Activated CD4-positive, alpha-beta T cell treated with anti-CD3 and anti-CD28 coated beads, Interleukin-2, amount 50 U/mL, for 16 hours (primary cell): ENCODE measurements around the gene TARBP1.
"Not testable (repeated sequence)": the region's sequence is repeated elsewhere in the genome, so short reads cannot be mapped to it uniquely, and the experiment has no call there.

Experiments used
- DNase-seq: peaks from one replicate; pipeline ENCODE4 v3.0.0-alpha.2; 2020

The TARBP1 gene

DNA sequence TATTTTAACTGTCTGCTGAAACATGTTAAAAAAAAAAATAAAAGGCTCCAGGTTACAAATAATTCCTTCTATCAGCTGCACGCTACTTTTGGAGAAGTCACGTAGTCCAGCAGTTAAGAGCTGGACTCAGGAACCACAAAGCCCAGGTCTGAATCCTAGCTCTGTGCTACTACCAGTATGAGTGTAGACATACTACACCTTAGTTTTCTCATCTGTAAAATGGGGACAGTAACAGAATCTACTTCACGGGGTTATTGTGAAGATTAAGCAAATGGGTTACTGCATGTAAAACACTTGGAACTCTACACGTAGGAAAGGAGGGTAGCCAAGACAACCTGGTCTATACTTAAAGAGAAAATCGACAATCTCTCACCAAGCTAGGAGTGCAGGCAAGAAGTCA is 48.3 kb downstream of the TARBP1 start:
- DNase-seq = no peak

DNA sequence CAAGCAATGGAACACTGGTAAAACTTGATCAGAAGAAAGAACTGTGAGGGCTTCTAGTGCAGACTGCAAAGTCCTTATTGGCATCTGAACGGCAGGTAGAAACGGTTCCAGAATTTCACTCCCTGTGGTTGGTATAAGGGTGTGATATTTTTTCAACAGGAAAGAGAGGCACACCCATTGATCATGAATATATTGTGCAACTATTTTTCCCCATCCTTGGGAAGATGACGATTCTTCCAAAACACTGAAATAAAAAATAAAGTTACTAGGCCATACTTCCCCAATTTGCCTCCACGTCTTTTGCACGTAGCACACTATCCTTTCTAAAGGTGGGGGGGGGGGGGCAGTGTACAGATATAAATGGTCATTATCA is 49.6 kb downstream of the TARBP1 start:
- no peak for DNase-seq

DNA sequence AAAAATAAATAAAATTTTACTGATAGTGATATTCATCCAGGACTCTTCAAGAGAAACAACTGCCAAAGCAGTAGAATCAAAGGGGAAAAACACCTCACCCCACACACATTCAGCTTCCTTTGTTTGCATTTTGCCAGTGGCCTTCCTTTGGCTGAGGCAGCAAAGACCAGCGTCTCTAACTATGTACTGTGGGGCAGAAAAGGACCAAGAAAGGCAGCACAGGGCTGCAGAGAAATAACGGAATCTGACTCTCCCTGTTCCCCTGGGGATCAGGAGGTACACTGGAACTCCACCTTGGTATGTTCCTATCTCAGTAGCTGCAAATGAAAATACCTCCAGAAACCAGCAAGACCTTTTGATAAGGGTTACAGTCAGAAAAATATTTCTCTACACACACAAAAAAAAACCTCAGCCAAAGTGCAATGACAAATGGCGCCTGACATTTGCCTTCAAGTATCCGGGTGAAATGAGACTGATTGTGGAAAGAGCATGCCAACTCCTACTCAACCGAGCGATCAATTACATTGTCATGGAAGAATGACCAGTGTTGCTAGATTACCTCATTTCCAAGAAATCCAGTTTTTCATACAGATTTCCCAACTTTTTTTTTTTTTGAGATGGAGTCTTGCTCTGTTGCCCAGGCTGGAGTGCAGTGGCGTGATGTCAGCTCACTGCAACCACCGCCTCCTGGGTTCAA is 50.9 kb downstream of the TARBP1 start:
- no peak for DNase-seq

DNA sequence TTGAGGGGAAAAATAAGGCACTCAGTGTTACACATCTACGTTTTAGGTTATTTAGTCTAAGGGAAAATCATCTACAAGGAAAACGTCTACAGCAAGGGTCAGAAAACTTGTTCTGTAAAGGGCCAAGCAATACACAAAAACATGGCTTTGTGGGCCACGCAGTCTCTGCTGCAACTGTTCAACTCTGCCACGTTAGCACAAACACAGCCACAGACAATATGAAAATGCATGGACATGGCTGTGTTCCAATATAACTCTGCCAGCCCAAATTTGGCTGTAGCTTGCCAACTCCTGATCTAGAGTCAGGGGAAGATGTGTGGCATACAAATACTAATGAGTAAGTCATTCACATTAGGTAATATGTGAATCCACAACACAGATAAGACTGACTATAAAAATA is 65.0 kb downstream of the TARBP1 start:
- DNase-seq = no peak

DNA sequence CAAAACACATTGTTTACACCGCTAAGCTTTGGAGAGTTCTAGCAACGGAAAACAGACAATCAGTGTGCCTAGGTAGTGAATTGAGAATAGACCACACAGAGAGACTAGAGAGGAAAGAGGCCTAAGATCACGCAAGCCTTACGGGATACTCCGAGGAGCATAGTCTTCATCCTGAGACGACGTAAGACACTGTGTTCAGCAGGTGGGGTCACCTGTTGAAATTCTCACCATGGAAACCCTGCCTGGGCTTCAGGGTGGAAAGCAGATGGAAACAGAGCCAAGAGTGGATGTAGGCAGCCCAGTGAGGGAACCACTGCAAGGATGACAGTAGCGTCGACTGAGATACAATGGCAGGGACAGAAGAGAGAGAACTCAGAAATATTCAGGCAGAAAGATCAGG is 65.5 kb downstream of the TARBP1 start:
- no peak for DNase-seq

DNA sequence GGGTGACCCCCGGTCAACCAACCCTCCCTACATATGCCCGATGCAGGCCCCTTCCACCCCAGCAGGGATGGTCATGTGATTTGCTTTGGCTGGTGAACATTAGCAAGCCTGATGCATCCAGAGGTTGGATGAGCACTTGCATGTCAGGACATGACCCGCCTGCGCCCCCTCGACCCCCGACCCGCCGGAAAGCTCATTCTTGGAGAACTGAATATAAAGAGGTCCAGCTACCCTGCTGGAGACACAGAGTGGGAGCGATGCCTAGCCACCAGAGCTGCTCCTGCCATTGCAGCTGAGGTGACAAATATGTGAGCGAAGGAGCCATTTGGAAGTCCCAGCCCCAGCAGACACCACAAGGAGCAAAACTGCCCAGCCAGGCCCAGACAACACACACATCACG is 66.1 kb downstream of the TARBP1 start:
- no peak for DNase-seq

DNA sequence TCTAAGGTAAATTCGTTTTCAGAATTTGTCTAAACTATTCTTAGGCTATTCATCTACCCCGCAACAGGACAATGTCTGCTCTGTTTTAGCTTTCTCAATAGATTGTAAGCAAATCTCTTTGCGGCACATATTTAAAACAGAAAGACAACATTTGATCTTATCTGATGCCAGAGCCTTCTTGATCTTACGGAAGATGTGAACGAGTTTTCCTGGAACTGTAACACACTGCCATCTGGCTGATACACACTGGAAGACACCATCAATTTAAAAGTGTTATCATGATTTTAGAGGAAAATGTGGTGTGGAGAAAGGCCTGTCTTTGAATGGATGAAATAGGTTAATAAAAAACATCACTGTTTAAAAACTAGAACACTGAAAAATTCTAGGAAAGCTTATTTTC is 69.7 kb downstream of the TARBP1 start:
- DNase-seq = peak; percentile 60

DNA sequence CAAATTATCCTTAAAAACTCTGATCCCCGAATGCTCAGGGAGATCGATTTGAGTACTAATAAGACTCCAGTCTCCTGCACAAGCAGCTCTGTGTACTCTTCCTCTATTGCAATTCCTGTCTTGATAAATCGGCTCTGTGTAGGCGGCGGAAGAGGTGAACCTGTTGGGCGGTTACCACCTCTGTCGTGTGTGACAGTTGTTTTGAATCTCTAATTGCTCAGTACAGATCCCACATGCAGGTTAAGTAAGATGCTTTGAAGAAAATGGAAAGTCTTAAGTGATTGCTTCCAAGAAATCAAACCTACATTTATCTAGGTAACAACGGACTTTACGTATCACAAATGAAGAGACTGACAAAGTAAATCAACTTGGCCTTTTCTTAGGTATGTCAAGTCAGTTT is 70.2 kb downstream of the TARBP1 start:
- peak; percentile 68 for DNase-seq

DNA sequence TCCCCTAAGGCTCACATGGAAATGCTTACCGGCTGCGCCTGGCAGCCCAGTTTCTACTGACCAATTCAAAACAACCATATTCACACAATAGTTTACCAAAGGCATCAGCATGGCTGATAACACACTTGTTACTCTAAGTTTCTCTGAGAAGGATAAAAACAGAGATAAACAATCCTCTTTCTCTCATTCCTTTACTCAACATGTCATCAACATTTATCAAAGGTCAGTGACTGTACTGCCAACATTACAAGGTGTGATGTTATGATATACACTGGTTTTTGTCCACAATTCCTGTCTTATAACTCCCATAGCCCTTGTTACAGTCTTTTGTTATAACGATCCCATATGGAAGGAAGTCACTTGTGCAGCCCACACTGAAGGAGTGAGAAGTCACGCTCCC is 72.1 kb downstream of the TARBP1 start:
- DNase-seq = no peak

DNA sequence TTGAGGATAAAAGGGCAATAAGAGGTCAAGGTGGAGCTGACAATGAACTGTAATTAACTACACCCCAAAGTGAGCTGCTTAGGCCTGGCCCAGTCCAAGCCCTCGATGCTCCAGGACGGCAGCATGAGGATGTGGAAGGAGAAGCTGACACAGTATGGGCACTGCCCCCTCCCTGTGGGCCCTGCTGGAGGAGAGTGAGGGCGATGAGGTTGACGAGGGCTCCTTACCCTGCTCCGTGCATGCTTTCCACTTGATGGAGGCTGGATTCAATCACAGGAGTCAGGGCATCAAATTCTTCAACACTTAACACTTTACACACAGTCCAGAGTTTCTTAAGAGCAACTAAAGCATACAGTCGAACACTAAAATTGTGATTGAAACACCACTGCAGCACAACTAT is 73.3 kb downstream of the TARBP1 start:
- no peak for DNase-seq

DNA sequence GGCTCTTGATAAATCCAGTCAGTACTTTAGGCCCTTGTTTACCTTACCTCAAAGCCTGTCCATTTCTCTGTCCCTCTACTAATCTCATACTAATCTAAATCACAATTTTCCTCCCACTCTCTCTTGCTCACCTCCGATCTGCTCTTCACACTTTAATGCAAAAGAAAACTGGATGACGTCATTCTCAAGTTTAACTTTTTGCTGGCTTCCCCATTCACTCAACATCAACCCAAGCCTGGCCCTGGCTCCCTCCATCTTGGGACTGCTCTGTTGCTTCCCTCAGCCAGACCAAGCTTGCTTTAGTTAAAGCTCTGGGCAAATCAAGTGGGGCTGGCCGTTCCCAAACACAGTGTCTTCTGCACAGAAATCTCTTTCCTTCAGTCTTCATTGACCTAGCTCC is 76.0 kb downstream of the TARBP1 start:
- DNase-seq = no peak

DNA sequence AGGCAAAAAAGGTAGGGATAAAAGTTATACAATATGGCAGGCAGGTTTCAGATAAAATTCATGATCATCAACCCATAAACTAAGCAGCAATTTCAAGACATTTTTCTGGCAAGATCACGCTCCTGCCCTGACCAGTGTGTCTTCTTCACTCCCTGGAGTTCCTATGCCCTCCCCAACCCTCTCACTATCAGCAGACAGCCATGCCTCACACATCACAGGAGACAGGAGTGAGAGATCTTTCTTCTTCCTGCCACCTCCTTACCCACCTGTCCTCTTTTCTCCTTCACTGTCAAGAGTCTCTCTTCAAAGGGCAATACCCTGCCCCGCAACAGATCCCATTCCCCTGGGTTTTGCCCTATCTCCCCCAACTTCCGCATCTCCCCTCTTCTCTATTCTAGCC is 77.3 kb downstream of the TARBP1 start:
- DNase-seq = no peak

DNA sequence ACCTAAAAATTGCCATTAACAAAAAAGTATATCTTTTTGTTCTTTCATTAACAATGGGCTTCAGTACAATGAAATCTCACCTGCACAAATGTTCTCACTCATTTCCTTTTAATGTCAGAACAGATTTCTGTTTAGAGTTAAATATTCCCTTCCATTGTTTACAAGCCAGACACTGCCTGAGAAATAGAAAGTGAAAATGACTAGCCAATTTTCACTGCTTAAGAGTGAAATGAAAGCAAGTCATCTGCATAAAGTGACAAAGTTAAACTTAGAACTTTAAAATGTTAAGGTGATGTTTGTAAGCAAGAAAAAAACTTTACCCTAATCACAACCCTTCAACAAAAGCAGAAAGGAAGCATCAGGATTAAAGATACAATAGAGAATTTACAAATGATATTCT is 78.2 kb downstream of the TARBP1 start:
- peak; percentile 50 for DNase-seq

DNA sequence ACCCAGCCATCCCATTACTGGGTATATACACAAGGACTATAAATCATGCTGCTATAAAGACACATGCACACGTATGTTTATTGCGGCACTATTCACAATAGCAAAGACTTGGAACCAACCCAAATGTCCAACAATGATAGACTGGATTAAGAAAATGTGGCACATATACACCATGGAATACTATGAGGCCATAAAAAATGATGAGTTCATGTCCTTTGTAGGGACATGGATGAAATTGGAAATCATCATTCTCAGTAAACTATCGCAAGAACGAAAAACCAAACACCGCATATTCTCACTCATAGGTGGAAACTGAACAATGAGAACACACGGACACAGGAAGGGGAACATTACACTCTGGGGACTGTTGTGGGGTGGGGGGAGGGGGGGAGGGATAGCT is 79.5 kb downstream of the TARBP1 start:
- not testable (repeated sequence) for DNase-seq

DNA sequence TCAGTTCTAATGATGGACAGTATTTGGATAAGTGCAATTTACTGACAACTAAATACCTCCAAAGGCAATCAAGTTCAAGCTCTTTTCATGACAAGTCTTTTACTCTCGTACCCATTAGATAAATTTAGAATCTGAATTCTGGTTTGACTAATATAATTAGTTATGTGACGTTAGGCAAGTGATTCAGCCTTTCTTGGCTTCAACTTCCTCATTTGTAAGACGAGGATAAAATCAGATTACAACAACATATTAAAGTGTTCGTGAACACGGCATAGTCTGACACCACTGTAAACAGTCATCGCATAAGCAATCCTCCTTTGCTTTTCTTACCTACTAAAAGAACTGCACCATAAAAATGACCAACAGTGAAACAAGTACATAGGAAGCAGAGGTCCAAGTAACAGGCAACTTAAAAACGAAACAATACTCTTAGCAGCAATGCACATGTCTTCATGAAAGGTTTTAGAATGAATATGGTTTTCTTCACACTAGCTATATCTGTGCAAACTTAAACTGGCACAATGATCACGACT is 80.1 kb downstream of the TARBP1 start:
- peak; percentile 56 for DNase-seq

DNA sequence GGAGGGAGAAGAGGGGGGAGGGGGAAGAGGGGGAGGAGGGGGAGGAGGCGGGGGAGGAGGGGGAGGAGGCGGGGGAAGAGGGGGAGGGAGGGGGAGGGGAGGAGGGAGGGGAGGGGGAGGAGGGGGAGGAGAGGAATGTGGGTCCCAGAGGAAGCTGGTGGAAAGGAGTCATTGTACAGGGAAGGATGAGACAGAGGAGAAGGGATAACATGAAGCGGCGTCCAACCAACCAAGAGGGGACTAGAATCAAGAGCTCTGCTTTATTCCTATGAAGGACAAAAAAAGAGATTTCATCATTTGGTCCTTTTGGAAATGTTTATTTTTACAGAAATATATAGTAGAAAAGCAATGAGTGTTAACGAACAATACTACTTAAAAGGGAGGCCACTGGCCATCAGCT is 81.2 kb downstream of the TARBP1 start:
- no peak for DNase-seq

DNA sequence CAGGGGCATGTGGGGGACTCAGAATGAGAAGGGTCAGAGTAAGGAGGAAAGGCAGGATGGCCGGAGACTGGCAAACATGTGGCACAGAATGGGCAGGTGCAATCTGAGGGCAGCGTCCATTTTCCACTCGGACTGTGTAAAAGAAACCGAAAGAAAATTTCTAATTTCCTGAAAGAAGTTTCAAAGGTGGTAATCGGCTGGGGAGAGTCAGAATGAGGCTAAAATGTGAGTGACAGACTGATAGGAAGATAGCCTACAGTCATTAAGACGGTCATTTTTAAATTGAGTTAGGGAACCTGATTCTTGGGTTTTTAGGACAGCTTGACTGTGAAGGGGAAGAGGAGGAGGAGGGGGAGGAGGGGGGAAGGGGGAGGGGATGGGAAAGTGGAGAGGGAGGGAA is 82.1 kb downstream of the TARBP1 start:
- DNase-seq = no peak

DNA sequence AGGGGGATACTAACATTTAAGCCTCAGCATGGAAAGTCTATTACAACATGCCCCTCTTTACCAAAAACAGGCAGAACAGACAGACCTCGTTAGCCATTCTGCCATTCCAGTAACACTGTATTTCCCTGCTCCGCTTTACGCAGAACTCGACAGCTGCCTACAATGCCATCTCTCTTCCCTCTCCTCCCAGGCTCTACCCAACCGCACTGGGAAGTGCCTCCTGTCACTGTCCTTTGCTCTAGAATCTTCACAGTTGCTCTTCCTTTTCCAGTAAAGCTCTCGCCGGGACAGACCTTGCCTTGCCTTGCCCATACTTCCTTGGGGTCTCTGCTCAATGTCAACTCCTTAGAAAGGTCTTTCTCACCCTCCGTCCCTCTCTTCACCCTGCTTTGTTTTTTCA is 82.9 kb downstream of the TARBP1 start:
- DNase-seq = no peak

DNA sequence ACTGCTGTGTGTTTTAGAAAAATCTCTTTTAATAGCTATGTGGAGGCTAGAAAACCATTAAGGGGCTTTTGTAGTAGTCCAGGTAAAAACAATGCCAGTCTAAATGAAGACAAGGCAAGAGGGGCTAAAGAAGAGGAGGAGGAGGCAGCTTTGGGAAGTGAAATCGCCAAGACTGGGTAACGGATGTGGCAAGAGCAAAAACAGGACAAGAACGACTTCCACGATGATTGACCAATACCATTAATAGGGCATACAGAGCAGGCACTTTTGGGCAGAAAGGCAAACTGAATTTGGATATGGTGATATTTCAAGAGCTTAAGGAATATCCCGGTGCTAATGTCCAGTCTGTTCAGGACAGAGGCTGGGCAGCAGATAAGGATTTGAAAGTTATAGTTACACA is 83.7 kb downstream of the TARBP1 start:
- DNase-seq = no peak

DNA sequence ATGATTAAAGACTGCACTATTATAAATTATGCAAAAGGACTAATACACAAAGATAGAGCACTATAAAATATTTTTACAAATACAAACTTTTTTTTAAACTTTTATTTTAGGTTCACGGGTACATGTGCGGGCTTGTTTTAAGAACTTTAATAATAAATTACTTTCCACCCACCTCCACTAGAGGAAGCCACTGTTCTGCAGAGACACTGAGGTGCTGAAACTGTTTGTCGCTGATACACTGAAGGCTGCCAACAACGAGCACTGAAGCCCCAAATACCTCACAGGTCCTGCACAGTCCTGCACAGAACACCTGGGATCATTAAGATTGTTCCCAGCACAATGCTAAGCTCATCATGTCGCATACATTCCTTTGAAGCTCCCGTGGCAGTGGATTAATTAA is 85.8 kb downstream of the TARBP1 start:
- no peak for DNase-seq

DNA sequence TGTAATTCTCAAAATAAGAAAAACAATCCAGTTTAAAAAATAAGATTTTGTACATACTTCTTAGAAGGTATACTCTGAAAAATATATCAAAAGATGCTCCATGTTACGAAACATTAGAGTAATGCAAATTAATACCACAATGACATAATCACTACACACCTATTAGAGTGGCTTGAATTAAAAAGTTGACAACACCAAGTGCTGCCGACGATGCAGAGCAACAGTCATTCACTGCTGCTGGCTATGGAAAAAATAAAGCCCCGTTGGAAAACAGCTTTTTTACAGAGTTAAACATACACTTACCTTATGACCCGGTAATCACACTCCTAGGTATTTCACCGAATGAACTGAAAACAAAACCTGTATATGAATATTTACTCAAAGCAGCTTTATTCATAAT is 90.9 kb downstream of the TARBP1 start:
- DNase-seq = no peak

DNA sequence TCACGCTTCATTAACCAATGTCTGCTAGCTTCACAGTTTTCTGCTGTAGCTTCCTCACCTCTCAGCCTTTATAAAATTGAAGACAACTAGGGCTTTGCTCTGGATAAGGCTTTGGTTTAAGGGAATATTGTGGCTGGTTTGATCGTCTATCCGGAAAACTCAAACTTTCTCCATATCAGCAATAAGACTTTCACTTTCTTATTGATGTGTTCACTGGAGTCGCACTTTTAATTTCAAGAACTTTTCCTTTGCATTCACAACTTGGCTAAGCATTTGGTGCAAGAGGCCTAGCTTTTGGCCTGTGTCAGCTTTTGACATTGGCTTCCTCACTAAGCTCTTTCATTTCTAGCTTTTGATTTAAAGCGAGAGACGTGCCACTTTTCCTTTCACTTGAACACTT is 92.9 kb downstream of the TARBP1 start:
- peak; percentile 22 for DNase-seq

DNA sequence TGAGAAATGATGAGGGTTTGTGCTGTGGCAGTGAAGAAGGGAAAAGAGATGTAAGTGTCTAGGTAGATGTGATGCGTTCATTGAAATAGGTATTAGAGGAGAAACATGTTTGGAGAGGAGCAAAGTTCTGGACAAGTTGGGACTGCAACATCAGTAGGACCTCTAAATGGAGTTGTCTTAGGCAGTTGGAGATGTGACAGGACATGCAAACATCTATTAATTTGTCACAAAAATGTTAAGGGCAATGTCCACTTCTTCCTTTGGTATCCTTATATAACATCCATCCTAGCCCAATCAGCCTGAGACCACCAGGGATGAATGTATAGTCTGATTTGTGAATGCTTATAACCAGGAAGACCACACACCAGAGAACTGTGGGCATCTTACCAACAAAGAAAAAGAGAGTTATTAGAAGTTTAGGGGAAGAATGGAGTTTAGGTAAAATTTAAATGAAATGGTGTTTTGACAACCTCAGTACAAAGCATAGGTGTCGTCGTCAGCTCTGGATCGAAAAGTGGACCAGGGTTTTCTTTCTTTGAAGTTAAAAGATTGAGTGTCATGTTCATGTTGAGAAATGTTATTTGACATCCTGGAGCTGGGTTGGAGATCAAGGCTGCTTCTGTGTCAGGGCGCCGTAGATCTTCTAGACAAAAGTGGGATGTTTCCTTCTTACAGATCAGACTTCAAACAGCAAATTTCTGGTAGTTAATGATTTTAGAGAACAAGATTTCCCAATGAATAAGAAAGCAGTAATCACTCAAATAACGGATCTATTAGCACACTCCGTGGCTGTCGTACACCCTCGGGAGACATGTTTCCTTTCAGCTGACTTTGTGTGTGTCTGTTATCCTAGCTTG is 97.1 kb downstream of the TARBP1 start:
- no peak for DNase-seq

DNA sequence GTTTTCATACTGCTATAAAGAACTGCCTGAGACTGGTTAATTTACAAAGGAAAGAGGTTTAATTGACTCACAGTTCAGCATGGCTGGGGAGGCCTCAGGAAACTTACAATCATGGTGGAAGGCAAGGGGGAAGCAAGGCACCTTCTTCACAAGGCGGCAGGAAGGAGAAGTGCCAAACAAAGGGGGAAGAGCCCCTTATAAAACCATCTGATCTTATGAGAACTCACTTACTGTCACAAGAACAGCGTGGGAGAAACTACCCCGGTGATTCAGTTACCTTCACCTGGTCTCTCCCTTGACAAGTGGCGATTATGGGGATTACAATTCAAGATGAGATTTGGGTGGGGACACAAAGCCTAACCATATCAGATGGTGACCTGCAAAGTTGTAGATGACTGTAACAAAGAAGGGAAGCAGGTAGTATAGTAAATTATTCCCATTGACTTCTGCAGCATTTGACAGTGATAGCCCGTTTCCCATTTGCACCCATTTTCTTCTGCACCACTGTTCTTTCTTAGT is 99.3 kb downstream of the TARBP1 start:
- DNase-seq = not testable (repeated sequence)
